ENCODE data around the gene TLK2.
"Not testable (repeated sequence)": the region's sequence is repeated elsewhere in the genome, so short reads cannot be mapped to it uniquely, and the experiment has no call there.

DNA sequence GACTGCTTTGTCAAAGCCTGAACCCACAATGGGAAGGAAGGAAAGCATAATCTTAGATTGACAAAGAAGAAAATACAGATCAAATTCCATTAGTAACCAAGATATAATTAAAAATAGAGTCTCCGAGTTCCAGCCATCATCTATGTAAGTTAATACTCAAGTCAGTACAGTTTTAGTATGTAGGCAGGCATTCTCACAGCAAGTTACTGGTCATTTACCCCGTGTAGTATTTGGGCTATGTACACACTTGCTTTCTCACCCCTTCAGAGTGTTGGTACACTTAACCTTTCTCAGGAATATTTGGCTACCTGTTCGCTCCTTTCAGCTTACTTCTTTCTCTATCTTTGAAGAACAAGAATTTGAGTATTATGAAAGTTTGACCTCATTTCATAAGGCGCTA lies 57.9 kb downstream of the TLK2 start:
- TF ChIP-seq, protein P1, sequence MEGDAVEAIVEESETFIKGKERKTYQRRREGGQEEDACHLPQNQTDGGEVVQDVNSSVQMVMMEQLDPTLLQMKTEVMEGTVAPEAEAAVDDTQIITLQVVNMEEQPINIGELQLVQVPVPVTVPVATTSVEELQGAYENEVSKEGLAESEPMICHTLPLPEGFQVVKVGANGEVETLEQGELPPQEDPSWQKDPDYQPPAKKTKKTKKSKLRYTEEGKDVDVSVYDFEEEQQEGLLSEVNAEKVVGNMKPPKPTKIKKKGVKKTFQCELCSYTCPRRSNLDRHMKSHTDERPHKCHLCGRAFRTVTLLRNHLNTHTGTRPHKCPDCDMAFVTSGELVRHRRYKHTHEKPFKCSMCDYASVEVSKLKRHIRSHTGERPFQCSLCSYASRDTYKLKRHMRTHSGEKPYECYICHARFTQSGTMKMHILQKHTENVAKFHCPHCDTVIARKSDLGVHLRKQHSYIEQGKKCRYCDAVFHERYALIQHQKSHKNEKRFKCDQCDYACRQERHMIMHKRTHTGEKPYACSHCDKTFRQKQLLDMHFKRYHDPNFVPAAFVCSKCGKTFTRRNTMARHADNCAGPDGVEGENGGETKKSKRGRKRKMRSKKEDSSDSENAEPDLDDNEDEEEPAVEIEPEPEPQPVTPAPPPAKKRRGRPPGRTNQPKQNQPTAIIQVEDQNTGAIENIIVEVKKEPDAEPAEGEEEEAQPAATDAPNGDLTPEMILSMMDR (IDR thresholded peaks at IDR 0.05), result not testable (repeated sequence)
- TF ChIP-seq FOXJ3 (CRISPR knock-in tag; IDR thresholded peaks at IDR 0.05; ENCODE audit: borderline replicate concordance); ZNF121 (CRISPR knock-in tag; IDR thresholded peaks at IDR 0.05): not testable (repeated sequence)
